ENCODE results near the gene LMCD1. TPM values are rescaled to one million over a fixed set of nuclear protein-coding genes. Genes with fewer than 3 reads are reported as not detected.

The LMCD1 gene
- total RNA-seq, 1 donor from 2014 or later: 9.5 TPM

GRCh38 chr3:8489278-8489792, 12.3 kb upstream of the LMCD1 start:
- Mint-ChIP-seq H3K4me1 (ENCODE audit: unreplicated experiment) (peaks cover 3% of the 10 kb centered on the region), H3K27me3 (ENCODE audit: unreplicated experiment) (no peaks in the 10 kb centered on the region), H3K27ac (ENCODE audit: unreplicated experiment) (no peak overlapping the region), H3K36me3 (ENCODE audit: low read depth, unreplicated experiment) (no peaks in the 10 kb centered on the region), H3K4me3 (ENCODE audit: unreplicated experiment) (no peak overlapping the region), H3K9me3 (ENCODE audit: unreplicated experiment) (no peaks in the 10 kb centered on the region)
- TF ChIP-seq CTCF (IDR thresholded peaks at IDR 0.05; ENCODE audit: unreplicated experiment): no peak
- DNase-seq (ENCODE audit: low spot score): no peak

GRCh38 chr3:8490079-8490552, 11.5 kb upstream of the LMCD1 start:
- DNase-seq (ENCODE audit: low spot score): no peak
- Mint-ChIP-seq H3K27me3 (ENCODE audit: unreplicated experiment) (no peaks in the 10 kb centered on the region), H3K36me3 (ENCODE audit: low read depth, unreplicated experiment) (no peaks in the 10 kb centered on the region), H3K9me3 (ENCODE audit: unreplicated experiment) (no peaks in the 10 kb centered on the region), H3K4me3 (ENCODE audit: unreplicated experiment) (no peak overlapping the region), H3K4me1 (ENCODE audit: unreplicated experiment) (peaks cover 3% of the 10 kb centered on the region), H3K27ac (ENCODE audit: unreplicated experiment) (no peak overlapping the region)
- no peak for TF ChIP-seq CTCF (IDR thresholded peaks at IDR 0.05; ENCODE audit: unreplicated experiment)

GRCh38 chr3:8491271-8492144, 10.1 kb upstream of the LMCD1 start:
- no peak overlapping the region for H3K4me3 Mint-ChIP-seq (ENCODE audit: unreplicated experiment)
- no peak overlapping the region for H3K27ac Mint-ChIP-seq (ENCODE audit: unreplicated experiment)
- no peaks in the 10 kb centered on the region for H3K27me3 Mint-ChIP-seq (ENCODE audit: unreplicated experiment)
- H3K4me1 Mint-ChIP-seq (ENCODE audit: unreplicated experiment): peaks cover 3% of the 10 kb centered on the region
- no peaks in the 10 kb centered on the region for H3K9me3 Mint-ChIP-seq (ENCODE audit: unreplicated experiment)
- no peaks in the 10 kb centered on the region for H3K36me3 Mint-ChIP-seq (ENCODE audit: low read depth, unreplicated experiment)
- DNase-seq (ENCODE audit: low spot score): no peak
- TF ChIP-seq CTCF (IDR thresholded peaks at IDR 0.05; ENCODE audit: unreplicated experiment): no peak

- no peak for DNase-seq (ENCODE audit: low spot score)
- Mint-ChIP-seq H3K27ac (ENCODE audit: unreplicated experiment) (no peak overlapping the region), H3K4me1 (ENCODE audit: unreplicated experiment) (peaks cover 3% of the 10 kb centered on the region)
Measured at GRCh38 chr3:8492744-8493511, 8.7 kb upstream of the LMCD1 start.

More at GRCh38 chr3:8492744-8493511, 8.7 kb upstream of the LMCD1 start:
- no peaks in the 10 kb centered on the region for H3K9me3 Mint-ChIP-seq (ENCODE audit: unreplicated experiment)
- H3K36me3 Mint-ChIP-seq (ENCODE audit: low read depth, unreplicated experiment): no peaks in the 10 kb centered on the region
- TF ChIP-seq CTCF (IDR thresholded peaks at IDR 0.05; ENCODE audit: unreplicated experiment): no peak
- H3K4me3 Mint-ChIP-seq (ENCODE audit: unreplicated experiment): no peak overlapping the region
- H3K27me3 Mint-ChIP-seq (ENCODE audit: unreplicated experiment): no peaks in the 10 kb centered on the region

All from endothelial cell (in vitro differentiated cells).